Breast epithelium (tissue), 3 donors: ENCODE measurements around the gene WWOX.

Source experiments
- CTCF ChIP-seq, 3 donors: fragments of 450-650 bp; IDR thresholded peaks; one replicate each; pipeline ENCODE4 v1.5.1; 2016 to 2017; ENCODE audit warnings: antibody characterized with exemption in 3 of 3, mild to moderate bottlenecking in 3 of 3, moderate library complexity in 3 of 3
- POLR2A ChIP-seq: fragments of 450-650 bp; IDR thresholded peaks from one replicate; pipeline ENCODE4 v1.6.1; 2016; ENCODE audit warnings: antibody characterized with exemption, mild to moderate bottlenecking, moderate library complexity
- POLR2AphosphoS5 ChIP-seq, 3 donors: sonication (generic); formaldehyde crosslinking; IDR thresholded peaks; one replicate each; pipeline ENCODE4 v1.6.1; 2017; ENCODE audit warnings: antibody characterized with exemption in 3 of 3

GRCh38 chr16:78206623-78207223, 107.3 kb downstream of the WWOX start:
- TF ChIP-seq CTCF (IDR thresholded peaks at IDR 0.05): no peak
- no peak for TF ChIP-seq POLR2A
- TF ChIP-seq POLR2AphosphoS5 (IDR thresholded peaks at IDR 0.05): no peak
